GM10266 (cell line): ENCODE data around the gene FEM1B.

Source experiments
- DNase-seq: peaks from one replicate; pipeline ENCODE4 v3.0.0; 2012; ENCODE audit errors: extremely low spot score
- TF ChIP-seq, protein P1 (sequence below): IDR thresholded peaks from 2 replicates; pipeline ENCODE4 v1.5.1; 2012; ENCODE audit warnings: mild to moderate bottlenecking, low read depth; ENCODE audit not compliant: control insufficient read depth, insufficient read depth; ENCODE audit errors: missing control alignments

FEM1B gene

GRCh38 chr15:68334661-68335124 is 57.1 kb downstream of the FEM1B start:
- TF ChIP-seq, protein P1, sequence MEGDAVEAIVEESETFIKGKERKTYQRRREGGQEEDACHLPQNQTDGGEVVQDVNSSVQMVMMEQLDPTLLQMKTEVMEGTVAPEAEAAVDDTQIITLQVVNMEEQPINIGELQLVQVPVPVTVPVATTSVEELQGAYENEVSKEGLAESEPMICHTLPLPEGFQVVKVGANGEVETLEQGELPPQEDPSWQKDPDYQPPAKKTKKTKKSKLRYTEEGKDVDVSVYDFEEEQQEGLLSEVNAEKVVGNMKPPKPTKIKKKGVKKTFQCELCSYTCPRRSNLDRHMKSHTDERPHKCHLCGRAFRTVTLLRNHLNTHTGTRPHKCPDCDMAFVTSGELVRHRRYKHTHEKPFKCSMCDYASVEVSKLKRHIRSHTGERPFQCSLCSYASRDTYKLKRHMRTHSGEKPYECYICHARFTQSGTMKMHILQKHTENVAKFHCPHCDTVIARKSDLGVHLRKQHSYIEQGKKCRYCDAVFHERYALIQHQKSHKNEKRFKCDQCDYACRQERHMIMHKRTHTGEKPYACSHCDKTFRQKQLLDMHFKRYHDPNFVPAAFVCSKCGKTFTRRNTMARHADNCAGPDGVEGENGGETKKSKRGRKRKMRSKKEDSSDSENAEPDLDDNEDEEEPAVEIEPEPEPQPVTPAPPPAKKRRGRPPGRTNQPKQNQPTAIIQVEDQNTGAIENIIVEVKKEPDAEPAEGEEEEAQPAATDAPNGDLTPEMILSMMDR = no peak
- DNase-seq = no peak

GRCh38 chr15:68335251-68335650 is 57.7 kb downstream of the FEM1B start:
- TF ChIP-seq, protein P1 = no peak
- DNase-seq = no peak

DNA sequence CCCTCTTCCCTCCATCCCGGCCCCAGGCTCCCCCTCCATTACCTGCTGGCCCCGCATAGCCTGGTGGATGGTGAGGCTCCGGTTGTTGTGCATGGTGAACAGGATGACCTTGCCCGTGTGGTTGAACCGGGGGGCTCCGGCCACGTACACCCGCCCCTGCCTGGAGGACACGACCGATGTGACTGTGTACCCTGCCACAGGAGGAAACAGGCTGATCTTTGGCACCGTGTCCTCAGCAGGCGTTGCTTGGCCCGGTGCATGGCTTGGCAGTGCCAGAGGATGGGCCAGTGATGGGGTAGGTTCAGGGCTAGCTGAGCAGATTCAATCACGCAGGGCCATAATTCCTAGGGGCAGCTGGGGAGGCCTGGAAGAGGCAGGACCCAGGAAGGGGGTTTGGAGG is 58.1 kb downstream of the FEM1B start:
- TF ChIP-seq, protein P1 = no peak
- DNase-seq = no peak

- DNase-seq = no peak
- TF ChIP-seq, protein P1 = no peak
Measured at GRCh38 chr15:68336516-68336915, 59.0 kb downstream of the FEM1B start.

DNA sequence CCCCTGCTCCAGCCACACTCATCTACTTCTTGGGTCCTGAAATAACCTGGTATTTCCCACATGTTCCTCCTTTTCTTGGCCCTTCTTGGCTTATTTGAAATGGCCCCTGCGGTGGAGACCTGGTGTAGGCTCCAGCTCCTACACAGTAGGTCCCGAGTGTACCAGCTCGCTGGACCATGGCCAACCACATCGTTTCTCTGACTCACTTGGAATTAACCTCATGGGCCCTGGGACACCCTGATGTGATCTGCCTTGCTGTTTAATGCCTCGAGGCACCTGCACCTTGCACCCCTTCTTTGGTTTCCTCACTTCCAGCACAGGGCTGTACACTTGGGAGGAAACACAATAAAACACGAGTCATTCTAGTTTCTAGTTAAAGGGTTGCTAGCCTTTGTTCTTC is 60.3 kb downstream of the FEM1B start:
- no peak for DNase-seq
- TF ChIP-seq, protein P1 = no peak

GRCh38 chr15:68339481-68339880 is 61.9 kb downstream of the FEM1B start:
- no peak for DNase-seq
- TF ChIP-seq, protein P1 = no peak

- TF ChIP-seq, protein P1 = no peak
- no peak for DNase-seq
Measured at GRCh38 chr15:68340726-68341671, 63.5 kb downstream of the FEM1B start.
